HCT116 (cell line): Measurements from ENCODE around the gene RBL1. TPM values are rescaled to one million over a fixed set of nuclear protein-coding genes. Genes with fewer than 3 reads are reported as not detected.

Experiments used
- ATAC-seq: fragments of 200-7000 bp; cut with Tn5 transposase; 2 replicates; pipeline ENCODE4 v1.9.1; 2020; ENCODE audit warnings: mild to moderate bottlenecking, moderate library complexity
- BruUV-seq: library from RNA; stranded (reverse); fragments of 400-500 nt; replicated peaks from 2 replicates; lab custom pipeline; 2021; lab: Mats Ljungman, UMichigan
- CTCF ChIA-PET: fragments of 300-600 bp; sonication (Branson Sonifier 250); formaldehyde crosslinking; loops from one replicate; lab custom pipeline; 2021; ENCODE audit warnings: antibody characterized with exemption; lab: Charles Lee
- POLR2A ChIA-PET: fragments of 300-600, 350-600 bp; sonication (Branson Sonifier 250); formaldehyde crosslinking; loops from one replicate; lab custom pipeline; 2021; ENCODE audit warnings: antibody characterized with exemption; lab: Charles Lee
- RAD21 ChIA-PET, 2 experiments: fragments of 300-600 bp; sonication (Branson Sonifier 250); formaldehyde crosslinking; loops; one replicate each; lab custom pipeline; 2023; ENCODE audit warnings: low total read pairs in 2 of 2; ENCODE audit not compliant: uncharacterized antibody in 2 of 2, unreplicated experiment in 2 of 2, low non-redundant PET in 1 of 2; lab: Charles Lee
- DNase-seq: peaks from one replicate; pipeline ENCODE4 v3.0.0-alpha.2; 2010; ENCODE audit warnings: low read depth, low spot score
- H2AFZ ChIP-seq: fragments of 200-600 bp; shearing (Covaris generic), sonication (generic); 2 replicates; pipeline ENCODE4 v1.6.1; 2017; ENCODE audit warnings: low read depth, mixed run types, mixed read lengths, antibody characterized with exemption, low read length; ENCODE audit not compliant: poor library complexity, severe bottlenecking
- H3K27ac ChIP-seq: 2 replicates; pipeline ENCODE4 v1.5.1; 2012; ENCODE audit warnings: low read depth, low read length
- H3K27me3 ChIP-seq: fragments of 200-600 bp; sonication (generic); 2 replicates; pipeline ENCODE4 v1.6.1; 2016; ENCODE audit warnings: mixed run types, low read length, mixed read lengths; ENCODE audit not compliant: insufficient read depth
- H3K36me3 ChIP-seq, 2 experiments: fragments of 200-500 bp in 1 of 2; fragments of 200-600 bp in 1 of 2; sonication (Bioruptor generic) in 1 of 2; sonication (generic) in 1 of 2; 2 replicates each; pipeline versions ENCODE4 v1.5.1 to v1.6.1; 2014 to 2016; ENCODE audit warnings: low read length in 2 of 2, inconsistent platforms in 1 of 2, mixed read lengths in 1 of 2, mixed run types in 1 of 2; ENCODE audit not compliant: insufficient read depth in 2 of 2, control insufficient read depth in 1 of 2
- H3K4me1 ChIP-seq, 2 experiments: fragments of 200-600 bp in 1 of 2; sonication (generic) in 1 of 2; 2 replicates each; pipeline versions ENCODE4 v1.5.1 to v1.6.1; 2012 to 2017; ENCODE audit warnings: low read length in 2 of 2, inconsistent platforms in 1 of 2, mild to moderate bottlenecking in 1 of 2, mixed read lengths in 1 of 2, mixed run types in 1 of 2, moderate library complexity in 1 of 2; ENCODE audit not compliant: insufficient read depth in 2 of 2, control insufficient read depth in 1 of 2
- H3K4me2 ChIP-seq: fragments of 200-600 bp; sonication (generic); 2 replicates; pipeline ENCODE4 v1.6.1; 2017; ENCODE audit warnings: mixed run types, low read length, mixed read lengths
- H3K4me3 ChIP-seq, 2 experiments: fragments of 200-600 bp in 1 of 2; sonication (generic) in 1 of 2; replicated peaks in 1 of 2; 2 replicates each; pipeline ENCODE4 v1.5.1; 2011 to 2016; ENCODE audit warnings: low read length in 2 of 2, control low read depth in 1 of 2, low read depth in 1 of 2, mild to moderate bottlenecking in 1 of 2, mixed read lengths in 1 of 2, mixed run types in 1 of 2
- H3K79me2 ChIP-seq: fragments of 200-600 bp; sonication (generic); 2 replicates; pipeline ENCODE4 v1.6.1; 2017; ENCODE audit warnings: mild to moderate bottlenecking, mixed run types, low read length, moderate library complexity, mixed read lengths; ENCODE audit not compliant: insufficient read depth
- H3K9ac ChIP-seq: fragments of 200-600 bp; sonication (generic); 2 replicates; pipeline ENCODE4 v1.6.1; 2016; ENCODE audit warnings: low read length, mixed read lengths
- H3K9me2 ChIP-seq: fragments of 200-600 bp; sonication (generic), shearing (Covaris generic); 2 replicates; pipeline ENCODE4 v1.6.1; 2017; ENCODE audit warnings: mixed run types, mild to moderate bottlenecking, moderate library complexity; ENCODE audit not compliant: insufficient read depth
- H3K9me3 ChIP-seq, 2 experiments: fragments of 200-500 bp in 1 of 2; fragments of 200-600 bp in 1 of 2; sonication (Bioruptor generic) in 1 of 2; sonication (generic) in 1 of 2; 2 replicates each; pipeline ENCODE4 v1.6.1; 2014 to 2017; ENCODE audit warnings: low read length in 2 of 2, mixed read lengths in 2 of 2, inconsistent platforms in 1 of 2, low read depth in 1 of 2, mild to moderate bottlenecking in 1 of 2, mixed run types in 1 of 2, moderate library complexity in 1 of 2; ENCODE audit not compliant: control insufficient read depth in 1 of 2, insufficient read depth in 1 of 2
- H4K20me1 ChIP-seq: fragments of 200-600 bp; sonication (generic), shearing (Covaris generic); 2 replicates; pipeline ENCODE4 v1.6.1; 2017; ENCODE audit warnings: mixed run types, mild to moderate bottlenecking, moderate library complexity; ENCODE audit not compliant: insufficient read depth
- CBX3 ChIP-seq: IDR thresholded peaks from 2 replicates; pipeline ENCODE4 v1.6.1; 2012; ENCODE audit warnings: low read depth
- FOSL1 ChIP-seq: IDR thresholded peaks from 2 replicates; pipeline ENCODE4 v1.6.1; 2012; ENCODE audit warnings: low read depth
- JUND ChIP-seq: IDR thresholded peaks from 2 replicates; pipeline ENCODE4 v1.6.1; 2012
- SIN3A ChIP-seq: IDR thresholded peaks from 2 replicates; pipeline ENCODE4 v1.6.1; 2012; ENCODE audit warnings: low read depth
- intact Hi-C: fragments of 100-400 bp; cut with micrococcal nuclease; formaldehyde crosslinking; loops from 2 replicates; pipeline ENCODE4 v1.10.0; 2022
- total RNA-seq: library from RNA; stranded (reverse); gene quantifications from one replicate; pipeline ENCODE4 v1.2.1, GENCODE V29; 2021; ENCODE audit not compliant: unreplicated experiment
- TF ChIP-seq, protein P1 (sequence below): IDR thresholded peaks from 2 replicates; pipeline ENCODE4 v1.6.1; 2012; ENCODE audit warnings: low read depth
- TF ChIP-seq, protein P2 (sequence below): IDR thresholded peaks from 2 replicates; pipeline ENCODE4 v1.6.1; 2012

Gene RBL1
- total RNA-seq, 1 experiment from 2014 or later = 16.9 TPM

DNA sequence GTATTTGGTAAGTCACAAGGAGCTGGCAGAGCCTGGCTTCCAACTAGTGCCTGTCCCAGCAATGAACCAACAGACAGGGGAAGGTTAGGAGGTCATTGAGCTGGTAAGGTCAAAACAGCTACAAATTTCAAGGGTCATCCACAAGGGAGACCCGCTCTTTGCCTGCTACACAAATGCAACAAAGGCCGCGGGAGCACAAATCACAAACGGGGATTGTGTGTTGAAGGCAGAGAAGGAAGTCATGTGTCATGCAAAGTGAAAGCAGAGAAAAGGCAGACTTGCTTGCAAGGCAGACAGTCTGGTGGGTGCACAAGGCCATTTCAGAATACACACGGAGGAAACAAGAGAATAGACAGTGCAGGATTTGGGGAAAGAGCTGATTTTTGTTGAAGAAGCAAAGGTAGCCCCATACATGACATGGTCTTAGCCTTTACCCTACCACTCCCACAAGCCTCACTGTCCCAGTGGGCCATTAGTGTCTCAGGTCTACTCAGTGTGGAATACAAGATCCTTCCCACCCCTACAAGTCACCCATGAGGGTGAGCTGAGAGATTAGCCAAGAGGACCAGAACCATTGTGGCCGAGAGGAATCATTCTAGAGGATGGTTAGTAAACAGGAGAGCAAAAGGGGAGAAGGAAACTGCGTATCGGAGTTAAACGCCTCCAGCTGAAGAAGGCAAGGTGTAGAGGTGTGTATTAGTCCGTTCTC is 126.2 kb downstream of the RBL1 start:
- ATAC-seq = no peak
- TF ChIP-seq, protein P1, sequence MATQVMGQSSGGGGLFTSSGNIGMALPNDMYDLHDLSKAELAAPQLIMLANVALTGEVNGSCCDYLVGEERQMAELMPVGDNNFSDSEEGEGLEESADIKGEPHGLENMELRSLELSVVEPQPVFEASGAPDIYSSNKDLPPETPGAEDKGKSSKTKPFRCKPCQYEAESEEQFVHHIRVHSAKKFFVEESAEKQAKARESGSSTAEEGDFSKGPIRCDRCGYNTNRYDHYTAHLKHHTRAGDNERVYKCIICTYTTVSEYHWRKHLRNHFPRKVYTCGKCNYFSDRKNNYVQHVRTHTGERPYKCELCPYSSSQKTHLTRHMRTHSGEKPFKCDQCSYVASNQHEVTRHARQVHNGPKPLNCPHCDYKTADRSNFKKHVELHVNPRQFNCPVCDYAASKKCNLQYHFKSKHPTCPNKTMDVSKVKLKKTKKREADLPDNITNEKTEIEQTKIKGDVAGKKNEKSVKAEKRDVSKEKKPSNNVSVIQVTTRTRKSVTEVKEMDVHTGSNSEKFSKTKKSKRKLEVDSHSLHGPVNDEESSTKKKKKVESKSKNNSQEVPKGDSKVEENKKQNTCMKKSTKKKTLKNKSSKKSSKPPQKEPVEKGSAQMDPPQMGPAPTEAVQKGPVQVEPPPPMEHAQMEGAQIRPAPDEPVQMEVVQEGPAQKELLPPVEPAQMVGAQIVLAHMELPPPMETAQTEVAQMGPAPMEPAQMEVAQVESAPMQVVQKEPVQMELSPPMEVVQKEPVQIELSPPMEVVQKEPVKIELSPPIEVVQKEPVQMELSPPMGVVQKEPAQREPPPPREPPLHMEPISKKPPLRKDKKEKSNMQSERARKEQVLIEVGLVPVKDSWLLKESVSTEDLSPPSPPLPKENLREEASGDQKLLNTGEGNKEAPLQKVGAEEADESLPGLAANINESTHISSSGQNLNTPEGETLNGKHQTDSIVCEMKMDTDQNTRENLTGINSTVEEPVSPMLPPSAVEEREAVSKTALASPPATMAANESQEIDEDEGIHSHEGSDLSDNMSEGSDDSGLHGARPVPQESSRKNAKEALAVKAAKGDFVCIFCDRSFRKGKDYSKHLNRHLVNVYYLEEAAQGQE = no peak
- TF ChIP-seq SIN3A (no peak), JUND (no peak), CBX3 (no peak), FOSL1 (no peak)
- TF ChIP-seq, protein P2, sequence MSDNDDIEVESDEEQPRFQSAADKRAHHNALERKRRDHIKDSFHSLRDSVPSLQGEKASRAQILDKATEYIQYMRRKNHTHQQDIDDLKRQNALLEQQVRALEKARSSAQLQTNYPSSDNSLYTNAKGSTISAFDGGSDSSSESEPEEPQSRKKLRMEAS = no peak
- TF ChIP-seq, all 23 proteins: peak for 0
- no peaks in the 10 kb centered on the region for H3K9me3 ChIP-seq
- DNase-seq = no peak
- H3K9me2 ChIP-seq = no peaks in the 10 kb centered on the region
- intact Hi-C loops = no loop called here
- H3K27ac ChIP-seq = no peak overlapping the region
- POLR2A ChIA-PET = no interaction called here
- RAD21 ChIA-PET = no interaction called here
- H3K27me3 ChIP-seq = no peaks in the 10 kb centered on the region
- no peak overlapping the region for H3K4me2 ChIP-seq
- H3K79me2 ChIP-seq = no peaks in the 10 kb centered on the region
- H3K4me1 ChIP-seq = no peaks in the 10 kb centered on the region
- H3K4me3 ChIP-seq = no peak overlapping the region
- H3K36me3 ChIP-seq = no peaks in the 10 kb centered on the region
- no peak overlapping the region for H3K9ac ChIP-seq
- CTCF ChIA-PET = no interaction called here
- BruUV-seq = no TSS peak
- no peaks in the 10 kb centered on the region for H4K20me1 ChIP-seq
- no peak overlapping the region for H2AFZ ChIP-seq
